COR-L47 (cell line): ENCODE results near the gene VEGFA.
"Not testable (repeated sequence)": the region's sequence is repeated elsewhere in the genome, so short reads cannot be mapped to it uniquely, and the experiment has no call there.

Experiments used
- DNase-seq: peaks from one replicate; lab custom pipeline; 2025; lab: John Stamatoyannopoulos, UW

Gene VEGFA

GRCh38 chr6:43803055-43803782 is 33.2 kb downstream of the VEGFA start:
- DNase-seq, result no peak

- DNase-seq, result no peak
Observed at GRCh38 chr6:43803783-43804549, 34.0 kb downstream of the VEGFA start.

- no peak for DNase-seq
Observed at GRCh38 chr6:43804550-43805223, 34.7 kb downstream of the VEGFA start.

GRCh38 chr6:43805699-43806042 is 35.7 kb downstream of the VEGFA start:
- DNase-seq, result no peak

GRCh38 chr6:43806043-43806757 is 36.2 kb downstream of the VEGFA start:
- no peak for DNase-seq

- no peak for DNase-seq
Observed at GRCh38 chr6:43806758-43807227, 36.8 kb downstream of the VEGFA start.

- no peak for DNase-seq
Observed at GRCh38 chr6:43807228-43808061, 37.4 kb downstream of the VEGFA start.

- no peak for DNase-seq
Observed at GRCh38 chr6:43808412-43808811, 38.4 kb downstream of the VEGFA start.

GRCh38 chr6:43809417-43810305 is 39.6 kb downstream of the VEGFA start:
- DNase-seq, result peak; percentile 14

- no peak for DNase-seq
Observed at GRCh38 chr6:43810965-43811732, 41.1 kb downstream of the VEGFA start.

- DNase-seq, result no peak
Observed at GRCh38 chr6:43811733-43812099, 41.7 kb downstream of the VEGFA start.

GRCh38 chr6:43812850-43813578 is 43.0 kb downstream of the VEGFA start:
- no peak for DNase-seq

- DNase-seq, result no peak
Observed at GRCh38 chr6:43814111-43814510, 44.1 kb downstream of the VEGFA start.

- no peak for DNase-seq
Observed at GRCh38 chr6:43814865-43815264, 44.9 kb downstream of the VEGFA start.

GRCh38 chr6:43817192-43817591 is 47.2 kb downstream of the VEGFA start:
- no peak for DNase-seq

GRCh38 chr6:43818973-43819372 is 49.0 kb downstream of the VEGFA start:
- DNase-seq, result not testable (repeated sequence)

GRCh38 chr6:43819958-43820357 is 49.9 kb downstream of the VEGFA start:
- DNase-seq, result no peak

- DNase-seq, result no peak
Observed at GRCh38 chr6:43820486-43820885, 50.5 kb downstream of the VEGFA start.
